Left lobe of liver (tissue), 1 donor: ENCODE data around the gene MROH7. TPM values are rescaled to one million over a fixed set of nuclear protein-coding genes. Genes with fewer than 3 reads are reported as not detected.

Experiments used
- total RNA-seq: library from RNA; stranded (reverse); gene quantifications from one replicate; pipeline ENCODE4 v1.2.1, GENCODE V29; 2021
- donor health status: DM: no; HTN: yes; CAD: no.

MROH7 gene
- total RNA-seq, 1 donor from 2014 or later: 2.3 TPM

Other genes with a start within 250 kb of the MROH7 start
- gene SSBP3, start 235.4 kb upstream of the MROH7 start, total RNA-seq: 21.7 TPM
- 1.5 TPM for gene ACOT11, start 93.6 kb upstream of the MROH7 start, total RNA-seq
- 78.9 TPM for gene FAM151A, start 18.3 kb upstream of the MROH7 start, total RNA-seq
- gene TTC4, start 74.1 kb downstream of the MROH7 start, total RNA-seq: 8.3 TPM
- gene PARS2, start 122.7 kb downstream of the MROH7 start, total RNA-seq: 4.3 TPM
- gene TTC22, start 159.5 kb downstream of the MROH7 start, total RNA-seq: 4.4 TPM
- 828 TPM for gene DHCR24, start 245.4 kb downstream of the MROH7 start, total RNA-seq